GM13976 (cell line): ENCODE measurements around the gene EFNB1.

Experiments
- DNase-seq: peaks from one replicate; pipeline ENCODE4 v3.0.0; 2012; ENCODE audit warnings: low spot score
- in situ Hi-C: fragments of 300-500 bp; cut with MboI; formaldehyde crosslinking; loops from one replicate; pipeline ENCODE4 v1.12.0; 2022; ENCODE audit warnings: low sequenced_read_pairs, mixed read lengths, inconsistent platforms; ENCODE audit not compliant: unreplicated experiment
- TF ChIP-seq, protein P1 (sequence below): IDR thresholded peaks from 2 replicates; pipeline ENCODE4 v1.5.1; 2012; ENCODE audit warnings: borderline replicate concordance, mild to moderate bottlenecking; ENCODE audit not compliant: insufficient read depth; ENCODE audit errors: extremely low read depth, missing control alignments, control extremely low read depth

EFNB1 gene

GRCh38 chrX:68832516-68833447, 4.0 kb downstream of the EFNB1 start:
- no peak for DNase-seq
- TF ChIP-seq, protein P1, sequence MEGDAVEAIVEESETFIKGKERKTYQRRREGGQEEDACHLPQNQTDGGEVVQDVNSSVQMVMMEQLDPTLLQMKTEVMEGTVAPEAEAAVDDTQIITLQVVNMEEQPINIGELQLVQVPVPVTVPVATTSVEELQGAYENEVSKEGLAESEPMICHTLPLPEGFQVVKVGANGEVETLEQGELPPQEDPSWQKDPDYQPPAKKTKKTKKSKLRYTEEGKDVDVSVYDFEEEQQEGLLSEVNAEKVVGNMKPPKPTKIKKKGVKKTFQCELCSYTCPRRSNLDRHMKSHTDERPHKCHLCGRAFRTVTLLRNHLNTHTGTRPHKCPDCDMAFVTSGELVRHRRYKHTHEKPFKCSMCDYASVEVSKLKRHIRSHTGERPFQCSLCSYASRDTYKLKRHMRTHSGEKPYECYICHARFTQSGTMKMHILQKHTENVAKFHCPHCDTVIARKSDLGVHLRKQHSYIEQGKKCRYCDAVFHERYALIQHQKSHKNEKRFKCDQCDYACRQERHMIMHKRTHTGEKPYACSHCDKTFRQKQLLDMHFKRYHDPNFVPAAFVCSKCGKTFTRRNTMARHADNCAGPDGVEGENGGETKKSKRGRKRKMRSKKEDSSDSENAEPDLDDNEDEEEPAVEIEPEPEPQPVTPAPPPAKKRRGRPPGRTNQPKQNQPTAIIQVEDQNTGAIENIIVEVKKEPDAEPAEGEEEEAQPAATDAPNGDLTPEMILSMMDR: no peak
- in situ Hi-C loops: no loop called here

DNA sequence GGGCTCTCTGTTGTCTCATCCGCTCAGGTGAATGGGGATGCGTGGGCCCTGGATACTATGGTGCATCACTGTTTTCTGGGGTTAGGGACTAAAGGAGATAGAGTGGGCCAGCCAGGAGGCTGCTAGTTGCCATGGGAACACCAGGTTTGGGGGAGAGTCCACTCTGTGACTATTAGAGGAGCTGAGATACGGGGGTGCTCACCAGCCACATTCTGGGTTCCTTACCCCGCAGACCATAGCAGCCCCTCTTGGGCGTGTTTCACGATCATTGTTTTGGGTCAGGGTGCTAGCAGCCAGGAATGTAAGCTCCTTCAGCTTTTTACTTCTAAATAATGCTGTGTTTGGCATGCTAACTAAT, 4.6 kb downstream of the EFNB1 start:
- TF ChIP-seq, protein P1: no peak
- no peak for DNase-seq
- in situ Hi-C loops: no loop called here

GRCh38 chrX:68833855-68834331, 5.1 kb downstream of the EFNB1 start:
- DNase-seq: no peak
- TF ChIP-seq, protein P1: no peak
- in situ Hi-C loops: no loop called here

- TF ChIP-seq, protein P1: no peak
- in situ Hi-C loops: no loop called here
- DNase-seq: no peak
These were observed 5.7 kb downstream of the EFNB1 start for GRCh38 chrX:68834371-68835103.

GRCh38 chrX:68835104-68835442, 6.3 kb downstream of the EFNB1 start:
- in situ Hi-C loops: no loop called here
- TF ChIP-seq, protein P1: no peak
- no peak for DNase-seq

DNA sequence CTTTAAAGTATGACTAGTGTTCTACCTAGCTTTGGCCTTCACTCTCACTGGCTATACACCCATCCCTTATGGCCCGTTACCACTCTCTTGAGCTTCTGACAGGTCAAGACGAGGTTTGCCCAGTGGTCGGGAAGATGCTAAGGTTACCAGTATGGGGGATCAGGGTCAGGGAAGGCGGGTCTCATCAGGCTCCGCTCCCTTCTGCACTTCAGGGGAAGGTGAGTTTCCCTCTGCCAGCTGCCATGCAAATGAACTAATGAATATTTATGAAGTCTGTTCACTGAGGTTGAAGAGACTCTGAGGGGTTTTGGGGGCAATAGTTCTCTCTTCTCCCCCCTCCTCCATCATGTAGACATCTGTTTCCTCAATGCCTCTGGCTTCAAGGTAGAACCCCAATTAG, 6.6 kb downstream of the EFNB1 start:
- in situ Hi-C loops: no loop called here
- TF ChIP-seq, protein P1: no peak
- no peak for DNase-seq
